GM21737 (cell line): ENCODE measurements around the gene NUMA1.

Experiments
- ATAC-seq: cut with Tn5 transposase; IDR thresholded peaks from one replicate; pipeline ENCODE4 v1.9.1; 2021; ENCODE audit warnings: mild to moderate bottlenecking, moderate library complexity; ENCODE audit not compliant: unreplicated experiment

NUMA1 gene

GRCh38 chr11:72018171-72018570 is 62.2 kb downstream of the NUMA1 start:
- no peak for ATAC-seq

- ATAC-seq = no peak
Observed at GRCh38 chr11:72015511-72016061, 64.8 kb downstream of the NUMA1 start.

GRCh38 chr11:72014761-72015320 is 65.5 kb downstream of the NUMA1 start:
- no peak for ATAC-seq

GRCh38 chr11:72013765-72014711 is 66.3 kb downstream of the NUMA1 start:
- ATAC-seq = no peak

- no peak for ATAC-seq
Observed at GRCh38 chr11:72012897-72013721, 67.2 kb downstream of the NUMA1 start.

GRCh38 chr11:72012091-72012630 is 68.2 kb downstream of the NUMA1 start:
- ATAC-seq = no peak

- ATAC-seq = no peak
Observed at GRCh38 chr11:72010529-72011233, 69.7 kb downstream of the NUMA1 start.

- no peak for ATAC-seq
Observed at GRCh38 chr11:72009156-72009555, 71.2 kb downstream of the NUMA1 start.

GRCh38 chr11:72008728-72009127 is 71.6 kb downstream of the NUMA1 start:
- ATAC-seq = no peak

- ATAC-seq = no peak
Observed at GRCh38 chr11:72007587-72007986, 72.8 kb downstream of the NUMA1 start.

GRCh38 chr11:72007089-72007476 is 73.3 kb downstream of the NUMA1 start:
- ATAC-seq = no peak

GRCh38 chr11:72006309-72007088 is 73.8 kb downstream of the NUMA1 start:
- no peak for ATAC-seq

GRCh38 chr11:72005347-72006260 is 74.7 kb downstream of the NUMA1 start:
- ATAC-seq = no peak

- ATAC-seq = no peak
Observed at GRCh38 chr11:72004515-72005346, 75.6 kb downstream of the NUMA1 start.

- no peak for ATAC-seq
Observed at GRCh38 chr11:72003776-72004171, 76.6 kb downstream of the NUMA1 start.

- ATAC-seq = no peak
Observed at GRCh38 chr11:72002841-72003775, 77.2 kb downstream of the NUMA1 start.
